Endothelial cell of umbilical vein (primary cell): ENCODE results near the gene LARGE1. TPM values are rescaled to one million over a fixed set of nuclear protein-coding genes. Genes with fewer than 3 reads are reported as not detected.

ENCODE experiments used
- BruUV-seq: library from RNA; stranded (reverse); fragments of 400-500 nt; replicated peaks from 2 replicates; lab custom pipeline; 2021; lab: Mats Ljungman, UMichigan
- CTCF ChIA-PET: fragments of 300-600, 350-600 bp; sonication (Branson Sonifier 250); formaldehyde crosslinking; loops from one replicate; lab custom pipeline; 2021; ENCODE audit warnings: antibody characterized with exemption, inconsistent platforms; lab: Charles Lee
- POLR2A ChIA-PET: fragments of 300-600, 350-600 bp; sonication (Branson Sonifier 250); formaldehyde crosslinking; loops from one replicate; lab custom pipeline; 2021; ENCODE audit warnings: antibody characterized with exemption, inconsistent platforms; lab: Charles Lee
- DNase-seq: peaks from one replicate; pipeline ENCODE4 v3.0.0-alpha.2; 2011; ENCODE audit warnings: low read depth, low spot score
- FAIRE-seq: peaks from 2 replicates; lab custom pipeline; 2011; peaks lifted over from hg19 to GRCh38; lab: Jason Lieb, UNC
- H2AFZ ChIP-seq: 2 replicates; pipeline ENCODE4 v1.6.0; 2012; ENCODE audit warnings: low read depth, low read length, control low read depth, inconsistent platforms
- H3K27ac ChIP-seq: 2 replicates; pipeline ENCODE4 v1.5.1; 2011; ENCODE audit warnings: low read depth, mild to moderate bottlenecking, control low read depth, low read length, moderate library complexity; ENCODE audit not compliant: insufficient read depth
- H3K27me3 ChIP-seq, 2 experiments: 2 replicates each; pipeline versions ENCODE4 v1.6.0 to v1.6.1; 2011; ENCODE audit warnings: low read length in 2 of 2, mixed read lengths in 1 of 2; ENCODE audit not compliant: control insufficient read depth in 2 of 2, insufficient read depth in 2 of 2
- H3K36me3 ChIP-seq, 2 experiments: 2 replicates in 1 of 2; 3 replicates in 1 of 2; pipeline ENCODE4 v1.5.1; 2011; ENCODE audit warnings: low read length in 2 of 2, mild to moderate bottlenecking in 1 of 2, moderate library complexity in 1 of 2; ENCODE audit not compliant: control insufficient read depth in 2 of 2, insufficient read depth in 2 of 2; ENCODE audit errors: extremely low read depth in 1 of 2
- H3K4me1 ChIP-seq: 3 replicates; pipeline ENCODE4 v1.5.1; 2011; ENCODE audit warnings: mild to moderate bottlenecking, low read length; ENCODE audit not compliant: control insufficient read depth, insufficient read depth; ENCODE audit errors: extremely low read depth
- H3K4me2 ChIP-seq: 2 replicates; pipeline ENCODE4 v1.6.1; 2011; ENCODE audit warnings: low read length, control low read depth, mixed read lengths; ENCODE audit not compliant: insufficient read depth
- H3K4me3 ChIP-seq, 3 experiments: fragments of 200-600 bp in 1 of 3; sonication (generic), shearing (Covaris generic) in 1 of 3; replicated peaks in 1 of 3; 2 replicates each; pipeline ENCODE4 v1.5.1; 2011 to 2016; ENCODE audit warnings: control low read depth in 3 of 3, low read length in 3 of 3, mild to moderate bottlenecking in 2 of 3, inconsistent platforms in 1 of 3, low read depth in 1 of 3, moderate library complexity in 1 of 3; ENCODE audit not compliant: insufficient read depth in 1 of 3
- H3K79me2 ChIP-seq: 2 replicates; pipeline ENCODE4 v1.6.0; 2012; ENCODE audit warnings: low read length, inconsistent platforms; ENCODE audit not compliant: control insufficient read depth, insufficient read depth
- H3K9ac ChIP-seq: replicated peaks from 2 replicates; pipeline ENCODE3; 2011; ENCODE audit warnings: low read length, control low read depth; ENCODE audit not compliant: insufficient read depth; ENCODE audit errors: extremely low read depth
- H3K9me1 ChIP-seq: replicated peaks from 3 replicates; pipeline ENCODE4 v1.6.0; 2011; ENCODE audit warnings: mild to moderate bottlenecking, low read length; ENCODE audit not compliant: control insufficient read depth, insufficient read depth; ENCODE audit errors: extremely low read depth
- H3K9me3 ChIP-seq: replicated peaks from 2 replicates; pipeline ENCODE4 v1.5.1; 2012; ENCODE audit warnings: low read length, inconsistent platforms; ENCODE audit not compliant: control insufficient read depth, insufficient read depth
- H4K20me1 ChIP-seq: replicated peaks from 2 replicates; pipeline ENCODE3; 2011; ENCODE audit warnings: mild to moderate bottlenecking, low read length; ENCODE audit not compliant: control insufficient read depth, insufficient read depth; ENCODE audit errors: extremely low read depth
- EZH2 ChIP-seq: IDR thresholded peaks from 2 replicates; pipeline ENCODE4 v1.6.1; 2012; ENCODE audit warnings: borderline replicate concordance, low read depth, mild to moderate bottlenecking, moderate library complexity, low read length, inconsistent platforms; ENCODE audit not compliant: severe bottlenecking
- FOS ChIP-seq: IDR thresholded peaks from 2 replicates; pipeline ENCODE4 v1.6.1; 2011; ENCODE audit warnings: mild to moderate bottlenecking, low read length, moderate library complexity, borderline replicate concordance; ENCODE audit not compliant: insufficient read depth
- GATA2 ChIP-seq: IDR thresholded peaks from 2 replicates; pipeline ENCODE4 v1.7.0; 2011; ENCODE audit warnings: low read depth, mild to moderate bottlenecking, moderate library complexity, mixed read lengths, low read length; ENCODE audit not compliant: insufficient read length, insufficient read depth
- JUN ChIP-seq: IDR thresholded peaks from 2 replicates; pipeline ENCODE4 v1.6.1; 2011; ENCODE audit warnings: borderline replicate concordance, low read depth; ENCODE audit not compliant: insufficient read length, insufficient read depth
- MYC ChIP-seq: IDR thresholded peaks from one replicate; pipeline ENCODE4 v1.6.1; 2011; ENCODE audit warnings: mild to moderate bottlenecking, low read depth, low read length
- POLR2A ChIP-seq: IDR thresholded peaks from 2 replicates; pipeline ENCODE4 v1.6.1; 2012; ENCODE audit warnings: low read depth, mild to moderate bottlenecking, control low read depth, low read length
- POLR2AphosphoS5 ChIP-seq: IDR thresholded peaks from 2 replicates; pipeline ENCODE4 v1.6.1; 2012; ENCODE audit warnings: low read depth, mild to moderate bottlenecking, control low read depth, low read length, moderate library complexity; ENCODE audit not compliant: insufficient read depth
- dilution Hi-C: fragments of 300-500 bp; cut with MboI; formaldehyde crosslinking; loops from one replicate; pipeline ENCODE4 v1.15.0; 2019; ENCODE audit warnings: low sequenced_read_pairs; ENCODE audit not compliant: extremely low pct_ligation_motif_present
- intact Hi-C: fragments of 100-400 bp; cut with micrococcal nuclease; formaldehyde crosslinking; loops from one replicate; pipeline ENCODE4 v1.10.0; 2022
- polyA plus RNA-seq, 4 experiments: library from polyadenylated mRNA; depleted of rRNA in 3 of 4; stranded (reverse) in 3 of 4; unstranded in 1 of 4; fragments of >200 nt; gene quantifications; 2 replicates each; pipeline versions ENCODE4 v1.2.1 to v1.2.3, GENCODE V29; 2011 to 2012; ENCODE audit warnings: missing spikeins in 1 of 4
- total RNA-seq: library from RNA; stranded (reverse); gene quantifications from 2 replicates; pipeline ENCODE4 v1.2.3, GENCODE V29; 2021
- TF ChIP-seq, protein P1 (sequence below): IDR thresholded peaks from 2 replicates; pipeline ENCODE4 v1.6.1; 2011; ENCODE audit not compliant: insufficient read depth, insufficient read length
- TF ChIP-seq, protein P2 (sequence below), 2 donors: IDR thresholded peaks; 1 replicate in 1 of 2; 2 replicates in 1 of 2; pipeline ENCODE4 v1.5.1; 2011; ENCODE audit warnings: low read length in 2 of 2, mild to moderate bottlenecking in 2 of 2, moderate library complexity in 2 of 2, control low read depth in 1 of 2, inconsistent platforms in 1 of 2, low read depth in 1 of 2; ENCODE audit not compliant: insufficient read depth in 1 of 2; ENCODE audit errors: extremely low read depth in 1 of 2

LARGE1 gene
- total and polyA plus RNA-seq, 2 donors (not counting 3 experiments of a cell fraction or from before 2014, with no cell fraction given), result 0.95 to 4.4 TPM

DNA sequence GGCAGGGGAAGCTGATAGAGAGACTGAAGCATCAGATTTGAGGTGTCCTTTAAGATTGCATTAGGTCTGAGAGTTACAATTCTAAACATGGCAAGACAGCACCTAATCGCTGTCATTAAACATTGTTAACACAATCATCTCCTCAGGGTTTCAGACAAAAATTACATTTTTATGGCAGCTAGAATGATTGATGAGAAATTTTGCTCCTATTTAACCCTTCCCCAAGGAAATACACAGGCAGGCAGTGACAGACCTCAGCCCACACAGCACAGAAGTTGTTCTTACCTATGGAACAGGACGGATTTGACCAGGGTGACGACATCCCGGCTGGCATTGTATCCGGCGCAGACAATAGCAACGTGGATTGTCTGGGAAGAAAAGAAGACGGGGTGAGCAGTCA, 294.3 kb downstream of the LARGE1 start:
- no peaks in the 10 kb centered on the region for H3K27me3 ChIP-seq
- H4K20me1 ChIP-seq, result no peaks in the 10 kb centered on the region
- no peaks in the 10 kb centered on the region for H3K4me1 ChIP-seq
- H3K9me3 ChIP-seq, result peaks cover 12% of the 10 kb centered on the region
- FAIRE-seq, result no peak
- intact Hi-C loops (no loop called here), dilution Hi-C loops (no loop called here)
- H3K9me1 ChIP-seq, result no peaks in the 10 kb centered on the region
- DNase-seq, result no peak
- no peak overlapping the region for H3K4me3 ChIP-seq
- no peaks in the 10 kb centered on the region for H3K79me2 ChIP-seq
- ChIA-PET CTCF (no interaction called here), POLR2A (no interaction called here)
- H2AFZ ChIP-seq, result no peak overlapping the region
- no peaks in the 10 kb centered on the region for H3K36me3 ChIP-seq
- H3K4me2 ChIP-seq, result no peak overlapping the region
- TF ChIP-seq POLR2AphosphoS5 (no peak), GATA2 (no peak), FOS (no peak), MYC (no peak), POLR2A (no peak), EZH2 (no peak), JUN (no peak)
- TF ChIP-seq, protein P1, sequence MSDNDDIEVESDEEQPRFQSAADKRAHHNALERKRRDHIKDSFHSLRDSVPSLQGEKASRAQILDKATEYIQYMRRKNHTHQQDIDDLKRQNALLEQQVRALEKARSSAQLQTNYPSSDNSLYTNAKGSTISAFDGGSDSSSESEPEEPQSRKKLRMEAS, result no peak
- TF ChIP-seq, protein P2, sequence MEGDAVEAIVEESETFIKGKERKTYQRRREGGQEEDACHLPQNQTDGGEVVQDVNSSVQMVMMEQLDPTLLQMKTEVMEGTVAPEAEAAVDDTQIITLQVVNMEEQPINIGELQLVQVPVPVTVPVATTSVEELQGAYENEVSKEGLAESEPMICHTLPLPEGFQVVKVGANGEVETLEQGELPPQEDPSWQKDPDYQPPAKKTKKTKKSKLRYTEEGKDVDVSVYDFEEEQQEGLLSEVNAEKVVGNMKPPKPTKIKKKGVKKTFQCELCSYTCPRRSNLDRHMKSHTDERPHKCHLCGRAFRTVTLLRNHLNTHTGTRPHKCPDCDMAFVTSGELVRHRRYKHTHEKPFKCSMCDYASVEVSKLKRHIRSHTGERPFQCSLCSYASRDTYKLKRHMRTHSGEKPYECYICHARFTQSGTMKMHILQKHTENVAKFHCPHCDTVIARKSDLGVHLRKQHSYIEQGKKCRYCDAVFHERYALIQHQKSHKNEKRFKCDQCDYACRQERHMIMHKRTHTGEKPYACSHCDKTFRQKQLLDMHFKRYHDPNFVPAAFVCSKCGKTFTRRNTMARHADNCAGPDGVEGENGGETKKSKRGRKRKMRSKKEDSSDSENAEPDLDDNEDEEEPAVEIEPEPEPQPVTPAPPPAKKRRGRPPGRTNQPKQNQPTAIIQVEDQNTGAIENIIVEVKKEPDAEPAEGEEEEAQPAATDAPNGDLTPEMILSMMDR (IDR thresholded peaks at IDR 0.05; ENCODE audit: extremely low read depth in 1 of 2, insufficient read depth in 1 of 2, low read depth in 1 of 2, low read length in 2 of 2), result no peak
- no peak overlapping the region for H3K9ac ChIP-seq
- BruUV-seq, result no TSS peak
- H3K27ac ChIP-seq, result no peak overlapping the region
